A673 (cell line): ENCODE results near the gene PRLR. TPM values are rescaled to one million over a fixed set of nuclear protein-coding genes. Genes with fewer than 3 reads are reported as not detected.

Source experiments
- BruUV-seq: library from RNA; stranded (reverse); fragments of 400-500 nt; replicated peaks from 2 replicates; lab custom pipeline; 2021; lab: Mats Ljungman, UMichigan
- CTCF ChIA-PET: fragments of 300-600 bp; sonication (Branson Sonifier 250); formaldehyde crosslinking; loops from one replicate; lab custom pipeline; 2022; ENCODE audit warnings: antibody characterized with exemption; lab: Charles Lee
- POLR2A ChIA-PET: fragments of 300-600 bp; sonication (Branson Sonifier 250); formaldehyde crosslinking; loops from one replicate; lab custom pipeline; 2022; ENCODE audit warnings: antibody characterized with exemption; ENCODE audit not compliant: low non-redundant PET; lab: Charles Lee
- DNase-seq: peaks from one replicate; pipeline ENCODE4 v3.0.0-alpha.2; 2015; ENCODE audit warnings: low spot score
- H3K27ac ChIP-seq: fragments of 200-600 bp; sonication (generic); 2 replicates; pipeline ENCODE4 v1.5.1; 2016; ENCODE audit warnings: mixed run types, low read depth, mild to moderate bottlenecking, mixed read lengths, antibody characterized with exemption, low read length; ENCODE audit not compliant: poor library complexity, severe bottlenecking
- H3K27me3 ChIP-seq: fragments of 200-600 bp; sonication (generic); replicated peaks from 2 replicates; pipeline ENCODE4 v1.6.1; 2017; ENCODE audit warnings: mixed run types, low read depth, mild to moderate bottlenecking, mixed read lengths, antibody characterized with exemption, low read length; ENCODE audit not compliant: insufficient read depth, poor library complexity
- H3K36me3 ChIP-seq: fragments of 200-600 bp; sonication (generic); 2 replicates; pipeline ENCODE4 v1.6.1; 2016; ENCODE audit warnings: mixed run types, mild to moderate bottlenecking, mixed read lengths, antibody characterized with exemption, low read length; ENCODE audit not compliant: insufficient read depth, poor library complexity, severe bottlenecking
- H3K4me1 ChIP-seq: fragments of 200-600 bp; sonication (generic); 2 replicates; pipeline ENCODE4 v1.6.1; 2017; ENCODE audit warnings: mixed run types, mild to moderate bottlenecking, mixed read lengths, antibody characterized with exemption, low read length; ENCODE audit not compliant: insufficient read depth, poor library complexity, severe bottlenecking
- H3K4me3 ChIP-seq: fragments of 200-600 bp; sonication (generic); 2 replicates; pipeline ENCODE4 v1.5.1; 2016; ENCODE audit warnings: low read depth, mixed run types, mild to moderate bottlenecking, mixed read lengths, low read length; ENCODE audit not compliant: poor library complexity, severe bottlenecking
- H3K9me3 ChIP-seq: fragments of 200-600 bp; sonication (generic); 2 replicates; pipeline ENCODE4 v1.6.1; 2016; ENCODE audit warnings: mixed run types, low read depth, mild to moderate bottlenecking, mixed read lengths, antibody characterized with exemption, low read length; ENCODE audit not compliant: poor library complexity, severe bottlenecking
- EZH2 ChIP-seq: fragments of 200-600 bp; sonication (generic); IDR thresholded peaks from 2 replicates; pipeline ENCODE4 v1.6.1; 2017; ENCODE audit warnings: borderline replicate concordance, low read depth, mild to moderate bottlenecking, mixed read lengths, antibody characterized with exemption, low read length; ENCODE audit not compliant: poor library complexity, severe bottlenecking
- intact Hi-C: fragments of 100-400 bp; cut with micrococcal nuclease; formaldehyde crosslinking; loops from one replicate; pipeline ENCODE4 v1.10.0; 2022; ENCODE audit not compliant: unreplicated experiment
- total RNA-seq: library from RNA; stranded (reverse); gene quantifications from 2 replicates; pipeline ENCODE4 v1.2.3, GENCODE V29; 2021
- TF ChIP-seq, protein P1 (sequence below): fragments of 300-800, 200-600 bp; sonication (generic); conservative IDR thresholded peaks from 2 replicates; pipeline ENCODE4 v1.5.1; 2017; ENCODE audit warnings: low read depth, mild to moderate bottlenecking, antibody characterized with exemption, low read length, moderate library complexity, mixed read lengths

PRLR gene
- total RNA-seq, 1 experiment from 2014 or later = not detected

DNA sequence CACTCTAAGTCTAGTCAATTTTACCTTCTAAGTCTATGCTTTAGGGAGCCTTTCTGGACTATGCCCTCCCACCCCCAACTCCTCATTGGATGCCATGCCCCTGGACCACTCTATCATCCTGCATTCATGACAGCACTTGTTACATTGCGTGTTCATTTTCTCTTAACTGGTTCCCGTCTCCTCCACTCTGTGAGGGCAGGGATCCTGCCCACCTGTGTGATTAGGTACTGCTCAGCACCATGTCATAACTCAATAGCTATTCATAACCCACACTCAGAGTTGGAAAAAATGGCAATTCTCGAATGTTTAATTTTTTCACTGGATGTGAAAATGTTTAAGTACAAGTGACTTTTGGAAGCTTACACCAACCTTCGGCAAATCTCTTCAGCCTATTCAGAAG, 88.5 kb downstream of the PRLR start:
- no peaks in the 10 kb centered on the region for H3K9me3 ChIP-seq
- H3K27me3 ChIP-seq = no peaks in the 10 kb centered on the region
- ChIA-PET POLR2A (no interaction called here), CTCF (no interaction called here)
- intact Hi-C loops = no loop called here
- BruUV-seq = no TSS peak
- TF ChIP-seq, protein P1, sequence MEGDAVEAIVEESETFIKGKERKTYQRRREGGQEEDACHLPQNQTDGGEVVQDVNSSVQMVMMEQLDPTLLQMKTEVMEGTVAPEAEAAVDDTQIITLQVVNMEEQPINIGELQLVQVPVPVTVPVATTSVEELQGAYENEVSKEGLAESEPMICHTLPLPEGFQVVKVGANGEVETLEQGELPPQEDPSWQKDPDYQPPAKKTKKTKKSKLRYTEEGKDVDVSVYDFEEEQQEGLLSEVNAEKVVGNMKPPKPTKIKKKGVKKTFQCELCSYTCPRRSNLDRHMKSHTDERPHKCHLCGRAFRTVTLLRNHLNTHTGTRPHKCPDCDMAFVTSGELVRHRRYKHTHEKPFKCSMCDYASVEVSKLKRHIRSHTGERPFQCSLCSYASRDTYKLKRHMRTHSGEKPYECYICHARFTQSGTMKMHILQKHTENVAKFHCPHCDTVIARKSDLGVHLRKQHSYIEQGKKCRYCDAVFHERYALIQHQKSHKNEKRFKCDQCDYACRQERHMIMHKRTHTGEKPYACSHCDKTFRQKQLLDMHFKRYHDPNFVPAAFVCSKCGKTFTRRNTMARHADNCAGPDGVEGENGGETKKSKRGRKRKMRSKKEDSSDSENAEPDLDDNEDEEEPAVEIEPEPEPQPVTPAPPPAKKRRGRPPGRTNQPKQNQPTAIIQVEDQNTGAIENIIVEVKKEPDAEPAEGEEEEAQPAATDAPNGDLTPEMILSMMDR = no peak
- no peak overlapping the region for H3K27ac ChIP-seq
- H3K36me3 ChIP-seq = no peaks in the 10 kb centered on the region
- DNase-seq = no peak
- H3K4me1 ChIP-seq = no peaks in the 10 kb centered on the region
- H3K4me3 ChIP-seq = no peak overlapping the region

DNA sequence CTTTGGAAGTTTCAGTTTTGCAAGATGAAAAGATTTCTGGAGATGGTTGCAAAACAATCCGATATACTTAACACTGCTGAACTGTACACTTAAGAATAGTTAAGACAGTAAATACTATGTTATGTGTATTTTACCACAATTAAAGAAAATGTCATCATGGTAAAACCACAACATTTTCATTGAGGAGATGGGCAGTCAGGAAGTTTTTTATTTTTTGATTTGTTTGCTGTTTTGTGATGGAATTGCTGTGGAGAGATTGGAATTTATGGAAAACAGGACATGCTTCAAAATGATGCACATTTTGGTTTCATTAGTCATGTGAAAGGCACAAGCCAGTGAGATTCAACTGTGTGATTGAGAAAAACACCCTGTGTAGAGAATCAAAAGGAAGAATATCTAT, 92.1 kb downstream of the PRLR start:
- POLR2A ChIA-PET = no interaction called here
- H3K4me3 ChIP-seq = no peak overlapping the region
- intact Hi-C loops = no loop called here
- H3K27me3 ChIP-seq = no peaks in the 10 kb centered on the region
- BruUV-seq = no TSS peak
- no peak for DNase-seq
- no peaks in the 10 kb centered on the region for H3K9me3 ChIP-seq
- no peaks in the 10 kb centered on the region for H3K4me1 ChIP-seq
- TF ChIP-seq, protein P1 = no peak
- TF ChIP-seq EZH2 = no peak
- no peaks in the 10 kb centered on the region for H3K36me3 ChIP-seq
- H3K27ac ChIP-seq = no peak overlapping the region
- CTCF ChIA-PET = no interaction called here

DNA sequence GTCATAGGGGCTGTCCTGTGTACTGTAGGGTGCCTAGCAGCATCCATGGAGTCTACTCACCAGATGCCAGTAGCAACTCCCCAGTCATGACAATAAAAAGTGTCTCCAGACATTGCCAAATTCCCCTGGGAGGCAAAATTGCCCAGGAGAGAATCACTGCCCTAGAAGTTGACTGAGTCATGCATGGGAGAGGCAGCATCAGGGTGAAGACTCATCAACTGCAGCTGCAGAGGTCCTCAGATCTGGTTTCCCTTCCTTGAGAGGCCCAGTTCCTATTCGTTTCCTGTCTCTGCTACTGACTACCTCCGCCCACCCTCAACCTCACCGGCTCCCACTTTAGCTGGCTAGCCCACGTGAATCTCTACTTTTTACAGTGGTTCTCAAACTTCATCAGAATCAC, 93.9 kb downstream of the PRLR start:
- no peaks in the 10 kb centered on the region for H3K9me3 ChIP-seq
- no TSS peak for BruUV-seq
- no peak overlapping the region for H3K27ac ChIP-seq
- intact Hi-C loops = no loop called here
- H3K4me3 ChIP-seq = no peak overlapping the region
- no peaks in the 10 kb centered on the region for H3K36me3 ChIP-seq
- DNase-seq = peak; percentile 57
- H3K27me3 ChIP-seq = no peaks in the 10 kb centered on the region
- ChIA-PET CTCF (no interaction called here), POLR2A (no interaction called here)
- no peaks in the 10 kb centered on the region for H3K4me1 ChIP-seq
- TF ChIP-seq EZH2 = no peak
- TF ChIP-seq, protein P1 = no peak
